Pons (tissue), 1 donor: ENCODE measurements around the gene CTNNA2.
A peak's percentile ranks its signal among the peaks of the same experiment; 100 is the strongest.

ENCODE experiments used
- DNase-seq: peaks from one replicate; pipeline ENCODE4 v3.0.0-alpha.2; 2016; ENCODE audit warnings: low spot score

The CTNNA2 gene

DNA sequence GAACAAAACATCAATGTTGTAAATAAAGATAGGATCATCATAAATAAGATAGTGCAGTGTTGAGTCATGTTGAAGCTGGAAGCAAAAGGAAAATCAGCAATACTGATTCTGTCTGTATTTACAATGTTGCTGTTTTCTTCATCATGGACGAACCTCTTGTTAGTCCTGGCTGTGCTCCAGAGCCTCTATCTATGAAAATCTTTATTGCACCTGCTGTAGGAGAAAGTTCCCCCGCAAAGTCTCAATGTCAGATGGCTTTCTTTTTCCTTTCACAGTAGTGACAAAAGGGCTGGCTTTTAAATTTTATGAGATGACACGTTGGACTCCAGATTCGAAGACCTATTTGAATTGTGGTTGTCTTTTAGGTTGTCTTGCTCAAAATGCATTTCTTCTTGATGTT lies 890.2 kb downstream of the CTNNA2 start:
- DNase-seq = no peak

DNA sequence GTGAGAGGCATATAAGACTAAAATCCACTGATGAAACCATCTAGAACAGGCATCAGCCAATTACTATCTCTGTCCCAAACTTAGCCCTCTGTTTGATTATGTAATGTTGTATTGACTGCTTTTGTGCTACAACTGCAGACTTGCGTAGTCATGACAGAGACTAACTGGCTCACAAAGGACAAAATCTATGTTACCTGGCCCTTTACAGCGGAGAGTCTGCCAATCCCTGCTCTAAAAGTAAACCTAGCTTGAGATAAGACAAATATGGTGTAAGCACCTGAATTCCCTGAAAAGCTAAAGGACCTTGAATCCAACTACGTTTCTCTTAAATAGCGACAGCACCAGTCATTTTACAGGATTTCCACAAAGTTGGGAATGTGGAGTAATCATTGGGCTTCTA lies 894.5 kb downstream of the CTNNA2 start:
- DNase-seq = no peak

DNA sequence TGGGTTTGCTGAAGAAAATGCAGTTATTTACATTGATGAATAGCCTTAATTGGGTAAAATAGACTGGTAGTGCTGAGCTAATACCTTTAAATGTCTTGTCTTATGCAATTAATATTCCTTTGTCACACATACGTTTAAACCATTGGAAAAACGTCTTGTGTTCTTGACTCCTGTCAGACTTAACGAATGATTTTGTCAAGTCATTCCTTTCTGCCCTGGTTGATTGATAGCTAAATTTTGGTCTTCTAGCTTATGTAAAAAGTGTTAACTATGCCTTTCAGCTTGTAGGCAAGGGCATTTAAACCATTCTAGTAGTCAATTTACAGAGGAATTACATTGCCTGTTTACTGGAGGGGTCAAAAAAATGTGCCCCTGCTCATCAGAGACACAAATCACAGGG lies 897.5 kb downstream of the CTNNA2 start:
- DNase-seq = no peak

DNA sequence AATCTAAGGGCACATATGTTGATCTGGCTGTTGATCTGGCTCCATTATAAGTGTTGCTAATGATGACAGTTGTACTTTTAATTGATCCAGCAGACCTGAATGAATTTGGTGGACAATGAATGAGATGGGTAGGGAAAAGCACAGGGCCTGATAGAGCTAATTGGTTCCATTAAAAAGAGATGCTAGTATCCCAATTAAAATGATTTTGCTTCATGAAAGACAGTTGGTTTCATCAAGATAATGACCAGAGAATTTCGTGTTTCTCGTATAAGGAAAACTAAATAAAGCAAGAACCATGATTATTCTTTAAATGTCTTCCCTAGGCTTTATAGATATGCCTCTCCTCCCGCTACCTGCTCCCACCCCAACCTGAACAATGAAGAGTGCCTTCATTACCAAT lies 900.3 kb downstream of the CTNNA2 start:
- DNase-seq = no peak

DNA sequence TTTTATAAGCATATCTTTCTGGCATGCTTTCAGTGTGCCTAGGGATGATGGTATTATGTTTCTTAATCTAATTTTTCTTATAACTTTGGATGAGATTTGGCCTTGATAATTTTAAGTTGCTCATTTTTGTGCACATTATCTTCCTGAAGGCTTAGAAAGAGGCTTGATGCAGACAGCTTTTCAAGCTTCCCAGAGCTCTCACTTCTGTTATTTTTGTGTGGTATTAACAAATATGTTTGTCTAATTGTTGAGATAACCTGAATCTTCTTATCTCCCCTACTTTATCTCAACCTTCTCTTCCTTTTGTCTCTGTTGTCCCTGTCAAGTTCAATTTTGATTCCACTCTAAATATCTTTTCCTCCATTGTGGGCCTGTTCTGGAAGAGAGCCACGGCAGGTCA lies 904.9 kb downstream of the CTNNA2 start:
- no peak for DNase-seq

DNA sequence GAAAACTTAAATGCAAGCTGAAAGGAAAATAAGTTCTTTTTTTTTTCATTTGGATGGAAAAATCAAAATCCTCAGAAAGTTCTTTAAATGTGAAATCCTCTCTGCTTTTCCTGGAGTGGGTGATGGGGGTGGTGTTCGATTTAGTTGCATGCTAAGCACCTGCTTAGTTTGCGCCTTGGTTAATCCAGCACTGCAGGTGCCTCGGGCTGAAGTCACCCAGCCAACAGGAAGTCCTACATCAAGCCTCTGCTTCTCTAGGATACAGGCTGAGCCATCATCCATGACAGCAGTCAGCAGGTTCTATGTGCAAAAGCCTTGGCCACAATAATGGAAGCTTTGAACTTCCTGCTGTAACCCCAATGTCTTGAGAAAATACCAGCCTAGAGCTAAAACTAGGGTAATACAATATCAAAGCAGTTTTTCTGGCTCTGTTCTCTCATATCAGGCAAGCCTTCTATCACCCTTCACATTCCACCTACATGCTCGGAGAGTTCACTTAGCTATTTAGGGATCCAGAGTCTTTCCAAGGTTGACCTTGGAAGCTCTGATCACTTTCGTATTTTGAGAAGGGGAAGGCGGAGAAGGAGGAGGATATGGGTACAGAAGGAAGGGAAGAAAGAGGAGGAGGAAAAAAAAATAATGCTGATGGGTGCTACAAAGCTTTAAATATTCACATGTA lies 907.8 kb downstream of the CTNNA2 start:
- no peak for DNase-seq

DNA sequence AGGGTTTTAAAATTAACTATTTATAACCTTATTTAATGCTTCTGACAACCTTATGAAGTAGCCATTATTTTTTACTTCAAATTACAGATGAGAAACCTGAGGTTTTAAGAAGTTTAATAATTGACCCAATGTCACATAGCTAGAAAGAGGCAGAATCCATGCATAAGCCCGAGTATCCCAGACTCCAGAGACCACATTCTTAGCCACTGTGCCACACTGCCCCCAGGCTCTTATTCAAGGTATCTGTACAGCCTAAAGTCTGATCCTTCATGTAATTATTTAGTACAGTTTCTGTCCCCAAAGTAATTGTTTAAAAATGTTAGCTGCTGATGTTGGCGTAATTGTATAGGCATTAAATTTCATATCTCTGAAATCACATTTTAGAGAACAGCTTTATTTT lies 916.4 kb downstream of the CTNNA2 start:
- no peak for DNase-seq

DNA sequence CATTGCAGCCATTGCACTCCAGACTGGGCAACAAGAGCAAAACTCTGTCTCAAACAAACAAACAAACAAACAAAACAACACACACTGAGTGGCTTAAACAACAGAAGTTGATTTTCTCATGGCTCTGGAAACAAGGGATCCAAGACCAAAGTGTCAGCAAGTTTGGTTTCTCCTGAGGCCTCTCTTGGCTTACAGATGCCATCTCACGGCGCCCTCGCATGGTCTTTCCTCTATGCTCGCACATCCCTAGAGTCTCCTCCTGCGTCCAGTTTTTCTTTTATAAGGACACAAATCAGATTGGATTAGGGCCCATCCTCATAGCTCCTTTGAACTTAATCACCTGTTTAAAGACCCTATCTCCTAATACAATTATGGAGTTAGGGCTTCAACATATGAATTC lies 925.1 kb downstream of the CTNNA2 start:
- DNase-seq = no peak

DNA sequence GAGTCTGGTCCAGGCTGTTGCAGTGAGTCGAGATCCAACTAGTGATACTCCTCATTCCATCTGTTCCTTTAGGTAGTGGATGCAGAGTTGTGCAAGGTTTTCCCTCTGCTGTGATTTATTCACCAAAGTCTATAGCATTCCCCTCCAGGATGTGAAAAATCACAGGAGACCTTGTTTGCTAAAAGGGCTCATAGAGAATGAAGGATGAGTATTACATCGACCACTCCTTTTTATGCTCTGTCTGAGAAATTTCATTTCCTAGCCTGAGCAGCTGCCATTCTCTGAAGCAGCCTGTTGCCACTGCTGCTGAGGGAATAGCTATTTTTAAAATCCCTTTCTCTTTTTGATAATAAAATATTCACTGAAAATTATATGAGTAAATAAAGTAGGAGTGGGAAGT lies 925.8 kb downstream of the CTNNA2 start:
- no peak for DNase-seq

DNA sequence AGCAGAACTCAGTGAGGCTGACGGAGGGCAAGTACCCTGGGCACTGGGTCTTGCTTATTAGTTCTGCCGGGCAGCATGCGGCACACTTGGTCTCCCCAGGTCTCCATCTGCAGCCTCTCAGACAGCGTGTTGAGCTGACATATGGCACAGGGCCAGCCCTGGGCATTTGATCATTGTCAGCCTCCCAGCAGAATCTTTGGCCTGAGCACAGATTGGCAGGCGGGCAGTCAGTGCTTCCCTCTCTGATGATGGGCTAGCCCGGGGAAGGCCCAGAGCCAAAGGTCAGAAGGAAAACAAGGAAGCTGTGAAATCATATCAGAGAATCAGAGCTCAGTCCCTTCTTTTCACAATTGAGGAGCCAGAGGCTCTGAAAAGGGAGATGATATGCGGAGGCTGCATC lies 941.8 kb downstream of the CTNNA2 start:
- peak; percentile 90 for DNase-seq

DNA sequence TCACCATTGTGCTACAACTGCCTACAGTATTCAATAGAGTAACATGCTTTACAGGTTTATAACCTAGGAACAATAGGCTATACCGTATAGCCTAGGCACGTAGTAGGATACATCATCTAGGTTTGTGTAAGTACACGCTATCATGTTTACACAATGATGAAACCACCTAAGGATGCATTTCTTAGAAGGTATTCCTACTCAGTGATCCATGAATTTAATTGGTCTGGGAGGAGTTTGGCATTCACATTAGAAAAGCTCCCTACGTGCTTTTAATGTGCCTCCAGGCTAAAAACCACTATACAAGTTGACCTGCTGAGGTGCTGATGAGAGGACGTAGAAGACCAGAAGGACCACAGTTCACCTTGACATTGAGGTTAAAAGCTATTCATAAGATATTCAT lies 946.2 kb downstream of the CTNNA2 start:
- DNase-seq = no peak

DNA sequence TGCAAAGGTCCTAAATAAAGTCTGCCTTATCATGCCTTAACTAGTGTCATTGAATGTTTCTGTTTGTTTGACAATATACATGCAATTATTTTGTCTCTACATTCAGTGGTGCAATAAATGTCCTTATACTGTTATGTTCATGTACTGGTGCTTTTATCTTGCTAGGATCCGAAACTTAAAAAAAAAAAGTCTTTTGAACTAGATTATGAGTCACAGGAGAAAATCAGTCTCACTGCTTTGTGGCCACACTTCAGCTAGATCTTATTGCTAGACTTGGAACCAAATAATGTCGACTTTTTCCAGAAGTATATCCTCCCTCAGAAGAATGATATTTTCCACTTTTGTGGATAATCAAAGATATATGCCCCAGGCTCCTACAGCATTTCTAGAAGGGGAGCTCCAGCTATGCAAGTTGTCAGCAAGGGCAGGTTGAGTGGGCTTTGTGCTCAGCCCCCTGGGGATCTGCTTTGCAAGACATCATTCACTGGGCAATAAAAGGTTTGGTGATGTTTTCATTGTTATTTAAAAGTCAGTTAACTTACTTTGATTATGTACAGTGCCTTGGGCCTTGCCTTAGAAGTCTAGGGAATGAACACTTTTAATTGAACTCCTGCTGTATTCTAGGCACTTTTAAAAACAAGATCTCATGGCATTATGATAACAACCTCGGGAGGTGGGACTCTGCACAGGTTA lies 948.8 kb downstream of the CTNNA2 start:
- DNase-seq = no peak

DNA sequence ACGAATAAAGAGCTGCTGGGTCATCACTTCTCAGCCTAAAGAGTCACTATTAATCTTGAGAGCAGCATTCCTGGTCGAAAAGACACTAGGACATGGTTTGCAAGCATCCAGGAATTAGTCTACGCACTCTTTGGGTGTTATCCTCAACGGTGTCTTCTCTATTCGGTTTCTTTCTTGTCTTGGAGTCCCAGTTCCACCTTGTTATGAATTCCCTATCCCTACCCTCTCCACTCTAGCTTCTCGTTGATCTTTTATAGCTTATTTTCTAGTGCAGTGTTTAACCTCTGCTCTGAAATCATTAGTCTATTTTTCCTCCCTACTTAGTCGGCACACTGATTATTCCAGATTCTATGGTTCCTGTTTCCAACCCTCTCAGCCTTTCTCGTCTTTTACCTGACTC lies 949.8 kb downstream of the CTNNA2 start:
- no peak for DNase-seq

DNA sequence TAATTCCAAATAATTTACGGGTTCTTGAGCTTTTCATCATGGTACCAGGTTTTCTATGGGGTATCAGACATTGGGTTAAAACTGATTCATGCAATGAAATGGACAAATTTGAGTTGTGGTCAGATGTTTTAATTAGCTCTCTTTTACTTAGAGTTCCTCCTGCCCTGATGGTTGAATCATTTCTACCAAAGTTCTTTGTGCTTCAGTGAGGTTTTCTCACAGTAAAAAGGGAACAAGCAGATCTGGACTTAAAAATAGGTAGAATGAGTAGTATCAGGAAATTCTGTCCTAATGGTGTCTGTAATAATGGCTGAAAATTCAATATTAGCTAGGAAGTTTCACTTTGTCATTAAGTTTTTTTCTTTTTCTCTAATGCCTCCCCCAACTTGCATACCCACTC lies 951.4 kb downstream of the CTNNA2 start:
- DNase-seq = no peak

DNA sequence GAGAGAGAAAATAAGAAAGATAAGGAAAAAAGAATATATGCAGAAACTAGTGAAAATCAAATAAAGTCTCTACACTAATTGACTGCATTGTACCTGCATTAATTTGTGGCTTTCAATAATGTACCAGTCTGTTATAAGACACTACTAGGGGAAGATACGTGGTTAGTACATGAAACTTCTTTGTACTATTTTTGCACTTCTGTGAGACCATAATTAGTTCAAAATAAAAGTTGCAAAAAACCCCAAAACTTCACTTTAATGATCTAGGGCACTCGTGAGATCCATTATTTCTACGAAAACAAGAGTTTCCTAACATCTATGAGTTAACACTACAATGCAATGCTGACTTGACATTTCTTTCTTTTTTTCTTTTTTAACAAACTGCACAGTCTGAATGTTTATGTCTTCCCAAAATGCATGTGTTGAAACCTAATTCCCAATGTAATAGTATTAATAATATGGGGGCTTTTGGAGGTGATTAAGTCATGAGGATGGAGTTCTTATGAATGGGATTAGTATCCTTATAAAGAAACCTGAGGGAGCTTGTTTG lies 954.5 kb downstream of the CTNNA2 start:
- no peak for DNase-seq

DNA sequence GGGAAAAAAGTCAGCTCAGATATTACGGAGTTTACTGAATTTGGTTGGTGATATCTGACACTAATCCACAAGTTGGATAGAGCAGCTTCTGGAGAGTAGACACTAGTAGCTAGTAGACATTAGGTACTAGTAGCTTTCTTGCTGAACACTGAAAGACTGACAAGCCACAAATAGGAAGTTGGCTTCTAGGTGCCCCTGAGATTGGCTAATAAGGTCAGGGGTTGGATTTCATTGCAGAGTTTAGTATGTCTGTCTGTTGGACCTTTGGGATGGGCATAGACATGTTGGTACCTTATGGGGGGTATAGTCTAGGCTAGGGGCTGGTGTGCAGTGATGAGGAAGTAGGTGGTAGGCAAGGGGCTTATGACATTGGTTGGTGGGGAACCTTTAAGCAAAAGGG lies 956.6 kb downstream of the CTNNA2 start:
- no peak for DNase-seq

DNA sequence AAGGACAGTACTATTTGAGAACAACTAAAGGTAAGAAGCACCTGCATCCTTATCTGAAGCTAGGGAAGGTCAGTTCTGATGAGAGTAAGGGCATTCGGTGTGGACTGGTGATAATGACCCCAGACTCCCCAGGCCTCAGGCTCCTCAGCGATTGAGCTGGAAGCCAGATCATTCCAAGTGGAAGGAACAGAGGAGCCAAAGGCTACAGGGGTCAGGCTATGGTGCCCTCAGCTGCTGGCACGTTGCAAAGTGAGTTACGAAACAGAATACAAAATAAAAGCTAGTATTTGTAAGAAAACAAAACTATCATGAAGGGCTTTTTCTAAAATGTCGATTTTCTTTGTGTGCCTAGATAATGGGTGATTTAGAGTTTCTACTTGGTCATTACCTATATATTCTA lies 960.2 kb downstream of the CTNNA2 start:
- no peak for DNase-seq

DNA sequence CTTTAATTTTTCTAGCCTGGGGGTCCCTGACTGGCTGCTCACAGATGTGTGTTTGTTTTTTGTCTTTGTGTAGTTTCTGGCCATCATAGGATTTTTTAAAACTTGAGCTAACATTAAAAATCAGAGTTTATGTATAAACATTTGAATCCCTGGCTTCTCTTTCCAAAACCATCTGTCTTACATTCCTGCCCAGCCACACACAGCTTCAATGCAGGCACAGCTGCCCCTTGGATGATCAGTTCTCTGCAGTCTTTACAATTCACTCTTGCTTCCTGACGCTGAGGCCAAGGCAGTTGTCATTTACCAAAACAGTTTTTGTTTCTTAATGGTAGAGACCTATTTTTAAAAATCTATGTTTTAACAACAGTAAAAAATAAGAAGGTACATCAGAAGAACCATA lies 960.9 kb downstream of the CTNNA2 start:
- DNase-seq = peak; percentile 22

DNA sequence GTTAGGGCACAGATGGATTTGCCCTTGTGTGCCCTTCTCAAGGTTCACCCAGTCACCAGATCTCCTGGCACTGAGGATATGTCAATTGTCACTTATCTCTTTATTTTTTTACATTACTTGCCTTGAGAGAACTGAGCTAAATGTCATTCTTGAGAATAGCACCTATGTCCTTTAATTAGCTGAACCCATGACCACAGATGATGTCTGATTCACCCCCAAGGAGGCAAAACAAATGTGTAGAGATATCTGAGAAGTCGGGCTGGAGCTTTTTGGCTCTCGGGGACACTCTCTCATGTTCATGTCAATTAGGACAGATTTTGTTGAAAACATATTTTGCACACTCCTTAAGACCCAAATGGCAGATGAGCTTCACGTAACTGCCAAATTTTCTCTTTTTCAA lies 963.1 kb downstream of the CTNNA2 start:
- no peak for DNase-seq

DNA sequence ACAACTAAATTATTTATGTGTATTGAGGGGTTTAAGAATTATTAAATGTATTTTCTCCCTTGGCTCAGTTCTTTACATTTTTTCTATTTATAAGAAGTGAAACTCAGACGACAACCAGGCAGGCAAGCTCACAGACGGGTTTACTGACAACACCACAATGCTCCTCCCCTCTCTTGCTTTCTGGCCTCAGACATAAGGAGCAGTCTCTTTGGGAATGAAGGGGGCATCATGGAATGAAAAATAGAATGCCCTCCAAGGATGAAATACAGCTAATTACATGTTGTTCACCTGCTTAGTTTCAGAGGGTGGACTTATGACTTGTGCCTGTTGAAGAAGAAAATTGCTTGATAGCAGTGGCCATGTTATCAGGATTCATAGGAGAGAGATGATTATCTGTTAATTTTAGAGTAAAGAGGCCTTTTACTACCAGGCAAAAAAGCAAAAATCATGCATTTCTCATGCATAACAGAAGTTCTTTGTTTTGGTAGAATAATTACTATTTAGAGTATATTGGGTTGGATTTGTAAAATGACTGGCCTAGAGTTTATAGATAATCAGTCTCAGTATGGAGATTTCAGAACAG lies 963.8 kb downstream of the CTNNA2 start:
- no peak for DNase-seq

DNA sequence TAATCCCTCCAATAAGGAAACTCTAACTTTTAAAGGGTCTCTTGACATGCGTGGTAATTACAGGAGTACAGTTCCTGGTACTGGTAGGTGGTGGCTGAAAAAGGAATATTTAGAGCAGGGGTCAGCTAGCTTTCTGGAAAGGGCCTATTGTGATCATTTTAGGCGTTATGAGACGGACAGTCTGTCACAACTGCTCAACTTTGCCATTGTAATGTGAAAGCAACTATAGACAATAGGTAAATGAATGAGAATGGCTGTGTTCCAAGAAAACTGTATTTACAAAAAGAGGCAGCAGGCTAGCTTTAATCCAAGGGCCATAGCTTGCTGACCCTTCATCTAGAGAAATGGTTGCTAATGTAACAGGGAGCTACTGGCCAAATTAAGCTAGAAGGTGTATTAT lies 969.4 kb downstream of the CTNNA2 start:
- DNase-seq = no peak

DNA sequence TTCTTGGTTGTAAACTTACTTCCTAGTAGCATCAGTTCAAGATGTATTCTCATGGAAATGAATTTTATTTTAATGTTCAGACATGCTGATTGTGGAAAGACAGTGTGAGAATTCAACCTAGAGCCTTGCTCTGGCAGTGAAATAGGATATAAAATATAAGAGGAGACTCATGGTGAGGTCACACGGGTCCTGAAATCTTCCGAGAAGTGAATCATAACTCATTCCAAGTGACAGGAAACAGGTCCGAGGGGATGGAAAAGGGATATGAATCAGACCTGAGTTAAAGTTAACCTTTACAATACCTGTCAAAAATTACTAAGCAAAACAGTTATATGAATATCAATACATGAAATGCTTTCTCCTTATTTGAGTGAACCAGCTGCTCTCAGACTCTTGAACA lies 976.9 kb downstream of the CTNNA2 start:
- DNase-seq = no peak

DNA sequence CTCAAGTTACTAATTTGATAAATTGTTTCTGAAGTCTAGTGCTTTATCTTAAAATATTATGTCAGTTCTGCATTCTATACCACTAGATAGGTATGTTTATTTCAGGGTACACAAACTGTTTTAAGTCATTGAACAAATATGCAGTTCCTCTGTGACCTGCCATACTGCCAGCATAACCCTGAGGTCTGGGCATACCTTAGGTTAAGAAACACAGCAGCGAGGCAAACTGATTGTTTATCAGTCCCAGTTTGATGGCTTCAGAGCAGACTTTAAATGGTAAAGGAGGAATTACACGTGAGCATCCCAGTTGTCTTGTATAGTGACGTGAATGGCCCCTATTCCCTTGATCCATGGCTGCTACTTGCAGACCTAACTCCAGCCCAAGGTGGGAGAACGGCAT lies 978.1 kb downstream of the CTNNA2 start:
- DNase-seq = no peak

DNA sequence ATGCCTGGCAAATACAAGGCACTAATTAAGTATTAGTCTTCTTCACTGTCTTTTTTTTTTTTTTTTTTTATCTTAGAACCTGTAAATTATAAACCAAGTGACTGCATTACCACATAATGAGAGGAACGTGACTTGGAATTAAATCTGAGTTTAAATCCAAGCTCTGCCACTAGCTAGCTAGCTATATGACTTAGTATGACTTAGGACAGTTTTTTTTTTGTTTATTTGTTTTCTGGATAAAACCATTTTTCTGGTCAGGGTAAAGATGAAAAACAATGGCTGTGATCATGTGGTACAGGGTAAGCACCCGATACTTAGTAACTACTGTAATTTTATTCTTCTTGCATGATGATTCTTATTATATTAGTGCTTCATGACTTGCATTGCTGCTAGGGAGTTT lies 983.5 kb downstream of the CTNNA2 start:
- no peak for DNase-seq
